Caco-2 (cell line): ENCODE measurements around the gene BZW2. TPM values are rescaled to one million over a fixed set of nuclear protein-coding genes. Genes with fewer than 3 reads are reported as not detected.
A peak's percentile ranks its signal among the peaks of the same experiment; 100 is the strongest.

Experiments
- BruUV-seq: library from RNA; stranded (reverse); fragments of 400-500 nt; replicated peaks from 2 replicates; lab custom pipeline; 2021; lab: Mats Ljungman, UMichigan
- CTCF ChIA-PET: fragments of 300-600 bp; sonication (Branson Sonifier 250); formaldehyde crosslinking; loops from one replicate; lab custom pipeline; 2022; ENCODE audit warnings: antibody characterized with exemption; lab: Charles Lee
- POLR2A ChIA-PET: fragments of 300-600 bp; sonication (Branson Sonifier 250); formaldehyde crosslinking; loops from one replicate; lab custom pipeline; 2022; ENCODE audit warnings: antibody characterized with exemption; lab: Charles Lee
- DNase-seq, 2 experiments: peaks; one replicate each; pipeline versions ENCODE4 v3.0.0 to v3.0.0-alpha.2; 2020 to 2022
- H3K27me3 ChIP-seq: replicated peaks from 2 replicates; pipeline ENCODE4 v1.6.0; 2011; ENCODE audit warnings: low read length; ENCODE audit not compliant: control insufficient read depth, insufficient read depth
- H3K36me3 ChIP-seq: 2 replicates; pipeline ENCODE4 v1.5.1; 2011; ENCODE audit warnings: low read length; ENCODE audit not compliant: control insufficient read depth, insufficient read depth
- H3K4me1 ChIP-seq: fragments of 250-450 bp; sonication (Bioruptor Pico); 2 replicates; pipeline ENCODE4 v1.5.1; 2020; ENCODE audit warnings: mild to moderate bottlenecking
- H3K4me3 ChIP-seq: 2 replicates; pipeline ENCODE4 v1.5.1; 2011; ENCODE audit warnings: low read depth, mild to moderate bottlenecking, control low read depth, low read length
- H3K9me3 ChIP-seq: fragments of 250-450 bp; sonication (Bioruptor Pico); 2 replicates; pipeline ENCODE4 v1.5.1; 2020; ENCODE audit warnings: mild to moderate bottlenecking, moderate library complexity
- H3K27ac Mint-ChIP-seq: one replicate; pipeline ENCODE4 v1.8.0; 2022; ENCODE audit warnings: mixed read lengths; ENCODE audit not compliant: unreplicated experiment
- H3K27me3 Mint-ChIP-seq: one replicate; pipeline ENCODE4 v1.8.0; 2022; ENCODE audit warnings: mixed read lengths; ENCODE audit not compliant: insufficient read depth, unreplicated experiment
- H3K36me3 Mint-ChIP-seq: one replicate; pipeline ENCODE4 v1.8.0; 2022; ENCODE audit warnings: mild to moderate bottlenecking, mixed read lengths; ENCODE audit not compliant: insufficient read depth, unreplicated experiment
- H3K4me1 Mint-ChIP-seq: one replicate; pipeline ENCODE4 v1.8.0; 2022; ENCODE audit warnings: low read depth, mixed read lengths; ENCODE audit not compliant: unreplicated experiment
- H3K4me3 Mint-ChIP-seq: one replicate; pipeline ENCODE4 v1.8.0; 2022; ENCODE audit warnings: mild to moderate bottlenecking, moderate library complexity, mixed read lengths; ENCODE audit not compliant: unreplicated experiment
- H3K9me3 Mint-ChIP-seq: one replicate; pipeline ENCODE4 v1.8.0; 2022; ENCODE audit warnings: mixed read lengths; ENCODE audit not compliant: unreplicated experiment
- intact Hi-C: fragments of 100-400 bp; cut with micrococcal nuclease; formaldehyde crosslinking; loops from one replicate; pipeline ENCODE4 v1.10.0; 2022; ENCODE audit not compliant: unreplicated experiment
- total RNA-seq: library from RNA; stranded (reverse); gene quantifications from 2 replicates; pipeline ENCODE4 v1.2.3, GENCODE V29; 2022
- TF ChIP-seq, protein P1 (sequence below), 2 experiments: fragments of 200-600 bp in 1 of 2; IDR thresholded peaks; 1 replicate in 1 of 2; 2 replicates in 1 of 2; pipeline versions ENCODE4 v1.5.1 to v1.8.0; 2011 to 2022; ENCODE audit warnings: antibody characterized with exemption in 1 of 2, control low read depth in 1 of 2, inconsistent platforms in 1 of 2, low read depth in 1 of 2, low read length in 1 of 2, mild to moderate bottlenecking in 1 of 2, moderate library complexity in 1 of 2; ENCODE audit not compliant: insufficient read depth in 1 of 2, severe bottlenecking in 1 of 2, unreplicated experiment in 1 of 2

Gene BZW2
- total RNA-seq, 1 experiment from 2014 or later = 148 TPM

DNA sequence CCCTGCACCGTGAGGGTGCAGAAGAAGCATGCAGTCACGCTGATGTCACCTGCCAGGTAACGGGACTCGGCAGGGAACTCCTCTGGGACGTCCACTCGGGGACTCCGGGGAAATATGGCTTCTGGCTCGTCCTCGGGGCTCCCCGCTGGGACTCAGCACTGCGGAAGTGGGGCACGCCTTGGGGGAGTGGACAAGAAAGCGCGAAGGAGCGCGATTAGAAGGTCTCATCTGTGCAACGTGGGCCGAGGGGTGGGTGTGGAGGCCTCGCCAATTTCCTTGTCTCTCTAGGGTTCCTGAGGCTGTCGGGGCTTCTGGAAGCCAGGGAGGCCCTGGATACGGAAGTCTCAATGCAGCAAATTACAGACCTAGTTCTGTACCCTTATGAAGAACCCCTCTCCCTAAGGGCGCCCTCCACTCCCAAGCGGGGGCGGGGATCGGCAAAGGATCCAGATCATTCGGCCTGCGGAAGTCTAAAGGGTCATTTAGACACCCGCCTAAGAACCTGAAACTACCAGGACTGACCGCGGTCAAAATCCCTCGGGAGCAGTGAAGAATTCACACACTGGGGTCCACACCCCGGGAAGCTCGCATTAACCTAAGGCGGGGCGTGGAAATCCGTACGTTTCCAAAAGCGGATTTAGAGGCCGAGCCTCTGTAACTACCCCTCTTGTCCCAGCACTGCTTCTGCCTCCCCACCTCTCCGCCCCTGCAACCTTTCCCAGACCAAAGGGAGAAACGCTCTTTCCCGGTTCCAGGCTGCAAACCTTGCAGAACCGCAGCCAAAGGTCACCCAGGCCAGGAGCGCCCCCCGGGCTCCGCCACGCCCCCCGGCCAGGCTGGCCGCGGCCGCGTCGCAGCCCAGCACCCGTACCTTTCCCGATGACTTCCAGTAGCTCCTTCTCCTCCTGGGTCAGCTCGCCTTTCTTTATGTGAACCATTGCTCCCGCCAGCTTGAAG is 1.1 kb upstream of the BZW2 start:
- Mint-ChIP-seq H3K27me3 (no peaks in the 10 kb centered on the region), H3K9me3 (no peaks in the 10 kb centered on the region), H3K36me3 (peaks cover 44% of the 10 kb centered on the region), H3K4me1 (peaks cover 39% of the 10 kb centered on the region), H3K4me3 (peak overlapping the region; percentile 98), H3K27ac (peak overlapping the region; percentile 93)
- peaks cover 26% of the 10 kb centered on the region for H3K4me1 ChIP-seq
- no peaks in the 10 kb centered on the region for H3K36me3 ChIP-seq
- peak overlapping the region; percentile 69 for H3K4me3 ChIP-seq
- ChIA-PET POLR2A (interaction anchor here (2.3 kb wide), 1 partner anchor 23 kb away, joined by 13 read pairs; no protein-coding TSS in a partner anchor), CTCF (interaction anchor here (1.1 kb wide), 1 partner anchor 23 kb away, joined by 4 read pairs; no protein-coding TSS in a partner anchor)
- H3K9me3 ChIP-seq = no peaks in the 10 kb centered on the region
- H3K27me3 ChIP-seq = no peaks in the 10 kb centered on the region
- intact Hi-C loops = loop anchor here (1.0 to 5.0 kb wide), 3 partner anchors 23 to 223 kb away; partner anchors contain the start of gene CRPPA
- TSS peak; percentile 32 for BruUV-seq
- TF ChIP-seq, protein P1, sequence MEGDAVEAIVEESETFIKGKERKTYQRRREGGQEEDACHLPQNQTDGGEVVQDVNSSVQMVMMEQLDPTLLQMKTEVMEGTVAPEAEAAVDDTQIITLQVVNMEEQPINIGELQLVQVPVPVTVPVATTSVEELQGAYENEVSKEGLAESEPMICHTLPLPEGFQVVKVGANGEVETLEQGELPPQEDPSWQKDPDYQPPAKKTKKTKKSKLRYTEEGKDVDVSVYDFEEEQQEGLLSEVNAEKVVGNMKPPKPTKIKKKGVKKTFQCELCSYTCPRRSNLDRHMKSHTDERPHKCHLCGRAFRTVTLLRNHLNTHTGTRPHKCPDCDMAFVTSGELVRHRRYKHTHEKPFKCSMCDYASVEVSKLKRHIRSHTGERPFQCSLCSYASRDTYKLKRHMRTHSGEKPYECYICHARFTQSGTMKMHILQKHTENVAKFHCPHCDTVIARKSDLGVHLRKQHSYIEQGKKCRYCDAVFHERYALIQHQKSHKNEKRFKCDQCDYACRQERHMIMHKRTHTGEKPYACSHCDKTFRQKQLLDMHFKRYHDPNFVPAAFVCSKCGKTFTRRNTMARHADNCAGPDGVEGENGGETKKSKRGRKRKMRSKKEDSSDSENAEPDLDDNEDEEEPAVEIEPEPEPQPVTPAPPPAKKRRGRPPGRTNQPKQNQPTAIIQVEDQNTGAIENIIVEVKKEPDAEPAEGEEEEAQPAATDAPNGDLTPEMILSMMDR (IDR thresholded peaks at IDR 0.05; ENCODE audit: insufficient read depth in 1 of 2, low read depth in 1 of 2, low read length in 1 of 2, severe bottlenecking in 1 of 2, unreplicated experiment in 1 of 2) = no peak
- DNase-seq = peak; percentile 62 to 71

DNA sequence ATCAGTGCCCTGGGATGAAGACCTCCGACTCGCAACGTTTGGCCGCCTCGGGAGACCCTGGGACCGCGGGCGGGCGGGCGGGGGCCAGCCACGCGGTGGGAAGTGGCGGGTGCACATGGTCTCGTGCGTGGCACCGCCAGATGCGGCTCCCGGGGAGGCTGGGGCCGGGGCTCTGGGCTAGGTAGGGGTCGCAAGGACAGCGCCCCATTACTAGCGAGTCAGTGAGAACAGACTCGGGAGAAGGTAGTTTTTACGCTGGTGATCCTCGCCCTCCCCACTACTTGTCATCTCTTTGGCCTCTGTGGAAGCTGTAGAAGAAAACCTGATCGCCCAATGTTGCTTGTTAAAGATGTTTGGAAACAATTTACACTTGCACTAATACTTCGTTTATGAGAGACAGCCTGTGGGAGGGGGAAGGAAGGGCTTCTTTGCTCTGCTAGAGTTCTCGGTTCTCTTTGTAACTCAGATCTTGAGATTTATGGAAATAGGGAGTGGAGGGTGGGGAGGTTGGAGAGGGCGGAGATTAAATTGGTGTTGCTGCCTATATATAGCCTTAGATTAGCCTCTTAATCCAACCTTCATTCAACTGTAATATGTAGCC is 591 bp downstream of the BZW2 start:
- CTCF ChIA-PET = no interaction called here

More for the DNA sequence above, 591 bp downstream of the BZW2 start:
- Mint-ChIP-seq H3K27me3 (no peaks in the 10 kb centered on the region), H3K4me1 (peaks cover 40% of the 10 kb centered on the region), H3K4me3 (peak overlapping the region; percentile 98), H3K9me3 (no peaks in the 10 kb centered on the region), H3K36me3 (peaks cover 49% of the 10 kb centered on the region), H3K27ac (peak overlapping the region; percentile 93)
- Histone ChIP-seq H3K9me3 (no peaks in the 10 kb centered on the region), H3K4me3 (peak overlapping the region; percentile 92), H3K36me3 (no peaks in the 10 kb centered on the region), H3K4me1 (peaks cover 43% of the 10 kb centered on the region), H3K27me3 (no peaks in the 10 kb centered on the region)
- POLR2A ChIA-PET = interaction anchor here (2.3 kb wide), 1 partner anchor 21 kb away, joined by 13 read pairs; no protein-coding TSS in a partner anchor
- no TSS peak for BruUV-seq
- DNase-seq = peak in 1 of 2 experiments; percentile 38
- TF ChIP-seq, protein P1 (IDR thresholded peaks at IDR 0.05; ENCODE audit: insufficient read depth in 1 of 2, low read depth in 1 of 2, low read length in 1 of 2, severe bottlenecking in 1 of 2, unreplicated experiment in 1 of 2) = no peak
- intact Hi-C loops = loop anchor here (2.0 to 5.0 kb wide), 2 partner anchors 32 to 224 kb away; partner anchors contain the start of gene CRPPA
